Stimulated activated CD4-positive, alpha-beta T cell treated with anti-CD3 and anti-CD28 coated beads, Interleukin-15, amount 100 ng/mL, for 48 hours (primary cell): Measurements from ENCODE around the gene CDC42BPA.
"Not testable (repeated sequence)": the region's sequence is repeated elsewhere in the genome, so short reads cannot be mapped to it uniquely, and the experiment has no call there.

ENCODE experiments used
- DNase-seq, 2 donors: peaks; one replicate each; pipeline ENCODE4 v3.0.0-alpha.2; 2020; ENCODE audit warnings: low read depth in 2 of 2

CDC42BPA gene

DNA sequence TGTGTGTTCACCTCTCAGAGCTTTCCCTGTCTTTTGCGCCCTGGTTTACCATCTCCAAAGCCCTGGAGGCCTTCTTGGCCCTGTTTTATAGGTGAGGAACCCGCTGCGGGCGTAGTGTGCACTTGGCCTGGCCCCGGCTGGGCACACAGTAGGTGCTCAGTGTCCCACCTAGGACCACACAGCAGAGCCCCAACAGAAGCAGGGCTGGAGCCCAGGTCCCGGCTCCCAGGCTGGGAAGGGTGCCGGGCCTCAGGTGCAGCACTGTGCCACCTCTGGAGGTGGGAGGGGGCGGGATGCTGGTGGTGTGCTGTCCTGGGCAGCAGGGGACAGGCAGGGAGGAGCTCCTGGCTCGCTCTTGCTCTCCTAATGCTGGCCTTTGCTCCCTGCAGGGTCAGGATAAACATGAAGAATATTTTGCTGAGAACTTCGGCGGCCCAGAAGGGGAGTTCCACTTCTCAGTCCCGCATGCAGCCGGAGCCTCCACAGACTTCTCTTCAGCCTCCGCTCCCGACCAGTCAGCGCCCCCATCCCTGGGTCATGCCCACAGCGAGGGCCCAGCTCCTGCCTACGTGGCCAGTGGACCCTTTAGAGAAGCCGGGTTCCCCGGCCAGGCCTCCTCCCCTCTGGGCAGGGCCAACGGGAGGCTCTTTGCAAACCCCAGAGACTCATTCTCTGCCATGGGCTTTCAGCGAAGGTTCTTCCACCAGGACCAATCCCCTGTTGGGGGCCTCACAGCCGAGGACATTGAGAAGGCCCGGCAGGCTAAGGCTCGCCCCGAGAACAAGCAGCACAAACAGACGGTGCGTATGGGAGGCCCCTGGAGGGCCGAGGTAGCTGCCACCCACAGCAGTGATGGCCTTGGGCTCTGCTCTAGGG is 353.4 kb downstream of the CDC42BPA start:
- no peak for DNase-seq

DNA sequence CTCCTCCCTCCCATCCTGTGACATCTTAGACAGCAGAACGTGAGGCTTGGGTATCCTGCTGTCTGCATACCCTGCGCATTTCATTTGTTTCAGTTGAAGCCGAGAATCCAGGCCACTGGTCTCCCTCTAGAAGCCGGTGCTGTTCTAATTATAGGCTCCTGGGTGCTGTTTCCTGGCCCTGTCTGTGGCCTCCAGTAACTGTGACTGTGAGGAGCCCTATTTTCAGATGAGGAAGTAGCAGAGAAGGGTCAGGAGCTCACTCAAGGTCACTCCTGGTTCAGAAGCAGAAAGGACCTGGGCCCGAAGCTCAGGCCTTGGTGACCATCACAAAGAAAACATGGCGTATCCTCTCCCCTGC is 354.2 kb downstream of the CDC42BPA start:
- DNase-seq = no peak

DNA sequence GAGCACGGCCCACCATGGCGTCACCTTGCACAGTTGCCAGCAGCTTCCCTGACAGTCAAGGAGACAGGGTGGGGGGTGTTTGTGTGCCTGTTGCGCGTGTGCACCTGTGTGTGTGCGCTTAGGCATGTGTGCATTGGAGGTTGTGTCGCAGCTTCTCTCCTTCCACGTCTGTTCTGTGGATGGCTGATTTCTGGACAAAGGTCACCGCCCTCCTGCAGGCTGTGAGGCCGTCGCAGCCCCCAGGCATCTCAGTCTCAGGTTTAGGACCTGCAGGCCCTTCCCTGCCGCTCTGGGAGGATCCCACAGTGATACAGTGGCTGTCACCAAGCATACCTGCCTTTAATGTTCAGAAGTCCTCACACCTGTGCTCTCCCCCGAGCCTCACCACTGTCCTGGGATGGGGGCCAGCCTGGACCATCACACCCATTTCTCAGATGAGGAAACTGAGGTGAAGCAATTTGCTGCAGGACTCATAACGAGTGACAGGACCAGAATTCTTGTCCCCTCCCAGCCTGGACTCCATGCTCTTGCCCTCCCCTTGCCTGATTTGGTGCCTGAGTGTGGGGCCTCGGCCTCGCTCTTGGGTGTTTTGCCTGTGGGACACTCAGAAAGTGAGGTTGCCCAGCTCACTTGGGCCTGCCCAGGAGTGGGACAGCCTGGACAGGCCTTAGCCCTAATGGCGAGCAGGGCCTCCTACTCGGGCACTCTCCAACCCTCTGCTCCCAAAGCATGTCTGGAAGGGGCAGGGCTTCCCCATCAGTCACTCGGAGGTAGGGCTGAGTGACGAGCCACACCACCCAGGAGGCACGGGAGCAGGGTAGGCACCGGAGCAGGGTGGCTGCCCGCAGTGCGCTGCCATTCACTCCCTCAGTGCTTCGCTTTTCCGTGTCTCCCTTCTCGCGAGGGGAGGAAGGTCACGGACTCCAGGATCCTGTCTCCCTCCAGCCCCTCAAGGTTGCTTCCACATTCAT is 355.6 kb downstream of the CDC42BPA start:
- no peak for DNase-seq

DNA sequence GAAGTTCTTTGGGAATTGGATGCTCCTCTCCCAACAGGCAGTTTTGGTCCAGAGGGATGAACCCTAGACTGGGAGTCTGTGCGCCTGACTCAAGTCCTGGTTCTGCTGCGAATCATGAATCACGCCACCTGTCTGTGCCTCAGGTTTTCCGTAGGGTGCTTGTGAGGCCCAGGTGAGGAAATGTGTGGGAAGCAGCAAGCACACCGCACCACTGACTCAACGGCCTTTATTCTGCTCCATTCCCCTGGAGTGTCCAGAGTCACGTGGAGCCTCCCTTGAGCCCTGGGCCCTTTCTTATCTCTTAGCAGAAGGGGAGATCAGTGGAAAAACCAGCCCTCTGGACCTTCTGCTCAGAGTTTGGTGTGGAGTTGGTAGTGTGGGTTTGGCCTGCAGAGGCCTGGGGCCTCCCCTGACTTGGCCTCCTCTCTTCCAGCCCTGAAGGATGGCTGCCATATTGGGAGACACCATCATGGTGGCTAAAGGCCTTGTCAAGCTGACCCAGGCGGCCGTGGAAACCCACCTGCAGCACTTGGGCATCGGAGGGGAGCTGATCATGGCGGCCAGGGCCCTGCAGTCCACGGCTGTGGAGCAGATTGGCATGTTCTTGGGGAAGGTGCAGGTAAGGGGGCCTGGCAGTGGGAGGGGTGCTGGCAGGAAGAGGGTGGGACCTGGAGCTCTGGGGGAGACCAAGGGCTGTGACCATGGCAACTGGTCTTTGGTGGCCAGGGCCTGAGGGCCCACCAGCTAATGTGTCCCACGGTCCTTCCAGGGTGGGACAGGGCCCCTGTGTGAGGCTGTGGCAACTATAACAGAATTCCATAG is 357.1 kb downstream of the CDC42BPA start:
- peak; percentile 24 to 39 for DNase-seq

DNA sequence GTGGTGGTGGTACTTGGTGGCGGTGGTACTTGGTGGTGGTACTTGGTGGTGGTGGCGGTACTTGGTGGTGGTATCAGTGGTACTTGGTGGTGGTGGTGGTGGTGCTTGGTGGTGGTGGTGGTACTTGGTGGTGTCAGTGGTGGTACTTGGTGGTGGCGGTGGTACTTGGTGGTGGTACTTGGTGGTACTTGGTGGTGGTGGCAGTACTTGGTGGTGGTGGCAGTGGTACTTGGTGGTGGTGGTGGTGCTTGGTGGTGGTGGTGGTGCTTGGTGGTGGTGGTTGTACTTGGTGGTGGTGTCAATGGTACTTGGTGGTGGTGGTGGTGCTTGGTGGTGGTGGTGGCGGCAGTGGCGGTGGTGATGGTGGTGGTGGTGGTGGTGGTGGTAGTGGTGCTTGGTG is 358.0 kb downstream of the CDC42BPA start:
- no peak for DNase-seq

DNA sequence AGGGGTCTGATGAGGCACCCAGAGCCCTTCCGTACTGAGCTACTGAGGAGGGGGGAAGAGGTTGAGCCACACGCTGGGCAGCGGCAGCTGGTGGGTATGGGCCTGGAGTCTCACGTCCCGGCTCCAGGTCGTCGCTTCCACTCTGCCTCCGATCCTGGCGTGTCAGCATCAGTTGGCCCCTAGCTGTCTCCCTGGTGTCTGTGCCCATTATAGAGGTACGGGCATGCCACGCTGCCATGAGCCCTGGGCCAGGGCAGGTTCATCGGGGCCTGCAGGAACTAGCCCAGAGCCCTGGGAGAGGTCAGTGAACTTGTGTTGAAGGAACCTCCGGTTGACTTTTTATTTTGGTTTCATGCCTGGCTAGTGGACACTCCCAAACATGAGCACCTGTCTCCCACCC is 360.0 kb downstream of the CDC42BPA start:
- no peak for DNase-seq

DNA sequence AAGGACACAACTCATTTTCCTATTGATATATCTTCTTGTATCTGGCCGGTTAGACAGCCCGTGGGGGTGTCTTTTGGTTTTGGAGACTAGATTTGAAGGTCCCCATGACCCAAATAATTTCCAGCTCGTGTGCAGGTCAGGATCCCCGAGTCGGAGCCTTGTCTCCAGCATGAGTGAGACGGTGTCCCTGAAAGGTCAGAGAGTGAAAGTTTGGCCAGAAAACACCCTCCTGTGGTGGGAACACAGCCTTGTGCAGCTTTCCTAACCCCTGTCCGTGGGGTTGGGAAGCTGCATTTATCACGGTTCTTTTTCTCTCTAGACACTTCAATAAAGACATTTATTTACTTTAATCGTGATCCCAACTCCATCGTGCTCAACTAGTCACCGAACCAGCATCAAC is 360.6 kb downstream of the CDC42BPA start:
- no peak for DNase-seq

DNA sequence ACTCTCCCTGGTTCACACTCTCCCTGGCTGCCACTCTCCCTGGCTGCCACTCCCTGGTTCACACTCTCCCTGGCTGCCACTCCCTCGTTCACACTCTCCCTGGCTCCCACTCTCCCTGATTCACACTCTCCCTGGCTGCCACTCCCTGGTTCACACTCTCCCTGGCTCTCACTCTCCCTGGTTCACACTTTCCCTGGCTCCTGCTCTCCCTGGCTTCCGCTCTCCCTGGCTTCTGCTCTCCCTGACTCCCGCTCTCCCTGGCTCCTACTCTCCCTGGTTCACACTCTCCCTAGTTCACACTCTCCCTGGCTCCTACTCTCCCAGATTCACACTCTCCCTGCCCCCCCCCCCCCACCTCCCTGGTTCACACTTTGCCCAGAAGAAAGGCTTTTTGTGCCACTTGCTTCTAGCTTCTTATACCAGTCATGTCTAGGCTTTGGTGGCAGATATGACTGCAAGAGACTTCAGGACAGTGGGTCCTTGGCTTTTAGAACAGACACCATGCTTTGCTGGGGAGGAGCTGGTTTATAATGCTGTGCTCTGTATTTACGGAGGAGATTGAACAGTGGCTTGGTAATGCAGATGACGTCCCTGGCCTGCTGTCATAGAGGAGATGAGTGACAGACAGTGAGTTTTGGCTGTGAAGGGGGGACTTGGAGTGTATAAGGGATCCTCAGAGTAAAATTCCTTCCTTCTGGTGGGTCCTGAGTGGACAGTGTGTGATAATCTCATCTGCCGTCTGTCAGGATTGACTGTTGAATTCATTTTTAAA is 361.2 kb downstream of the CDC42BPA start:
- no peak for DNase-seq

DNA sequence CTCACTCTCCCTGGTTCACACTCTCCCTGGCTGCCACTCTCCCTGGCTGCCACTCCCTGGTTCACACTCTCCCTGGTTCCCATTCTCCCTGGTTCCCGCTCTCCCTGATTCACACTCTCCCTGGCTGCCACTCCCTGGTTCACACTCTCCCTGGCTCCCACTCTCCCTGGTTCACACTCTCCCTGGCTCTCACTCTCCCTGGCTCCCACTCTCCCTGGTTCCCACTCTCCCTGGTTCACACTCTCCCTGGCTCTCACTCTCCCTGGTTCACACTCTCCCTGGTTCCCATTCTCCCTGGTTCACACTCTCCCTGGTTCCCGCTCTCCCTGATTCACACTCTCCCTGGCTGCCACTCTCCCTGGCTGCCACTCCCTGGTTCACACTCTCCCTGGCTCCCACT is 362.4 kb downstream of the CDC42BPA start:
- DNase-seq = not testable (repeated sequence)

DNA sequence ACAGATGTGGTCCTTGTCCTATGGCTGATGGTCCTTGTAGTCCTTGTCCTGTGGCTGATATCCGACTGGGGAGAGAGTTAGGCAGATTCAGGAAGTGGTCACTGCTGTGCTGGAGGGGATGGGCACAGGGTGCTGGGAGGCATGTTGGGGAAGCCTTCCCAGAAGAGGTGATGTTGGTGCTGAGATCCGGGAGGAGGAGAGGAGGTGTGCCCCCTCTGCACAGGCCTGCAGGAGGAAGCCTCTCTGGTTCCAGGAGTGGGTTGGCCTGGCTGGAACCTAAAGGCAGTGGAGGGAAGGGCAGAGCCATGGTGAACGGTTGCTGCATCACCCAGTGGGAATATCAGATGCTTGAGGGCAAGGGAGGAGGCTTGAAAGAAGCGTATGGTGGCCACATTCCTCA is 363.5 kb downstream of the CDC42BPA start:
- no peak for DNase-seq

DNA sequence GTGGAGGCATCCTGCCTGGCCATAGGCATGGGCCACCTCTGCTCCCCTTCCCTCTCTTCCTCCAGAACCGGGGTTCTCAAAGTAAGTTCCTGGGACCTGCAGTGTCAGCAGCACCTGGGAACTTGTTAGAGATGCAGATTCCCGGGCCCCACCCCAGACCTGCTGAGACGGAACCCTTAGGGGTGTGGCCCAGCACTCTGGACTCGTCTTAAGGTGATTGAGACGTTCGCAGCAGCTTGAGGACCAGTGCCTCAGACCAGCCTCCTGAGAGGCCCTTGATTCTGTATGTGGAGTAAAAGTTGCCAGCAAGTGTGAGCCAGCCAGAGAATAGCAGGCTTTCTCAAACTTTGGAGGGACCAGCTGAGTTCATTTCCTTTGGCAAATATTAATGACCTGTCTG is 364.0 kb downstream of the CDC42BPA start:
- DNase-seq = no peak

DNA sequence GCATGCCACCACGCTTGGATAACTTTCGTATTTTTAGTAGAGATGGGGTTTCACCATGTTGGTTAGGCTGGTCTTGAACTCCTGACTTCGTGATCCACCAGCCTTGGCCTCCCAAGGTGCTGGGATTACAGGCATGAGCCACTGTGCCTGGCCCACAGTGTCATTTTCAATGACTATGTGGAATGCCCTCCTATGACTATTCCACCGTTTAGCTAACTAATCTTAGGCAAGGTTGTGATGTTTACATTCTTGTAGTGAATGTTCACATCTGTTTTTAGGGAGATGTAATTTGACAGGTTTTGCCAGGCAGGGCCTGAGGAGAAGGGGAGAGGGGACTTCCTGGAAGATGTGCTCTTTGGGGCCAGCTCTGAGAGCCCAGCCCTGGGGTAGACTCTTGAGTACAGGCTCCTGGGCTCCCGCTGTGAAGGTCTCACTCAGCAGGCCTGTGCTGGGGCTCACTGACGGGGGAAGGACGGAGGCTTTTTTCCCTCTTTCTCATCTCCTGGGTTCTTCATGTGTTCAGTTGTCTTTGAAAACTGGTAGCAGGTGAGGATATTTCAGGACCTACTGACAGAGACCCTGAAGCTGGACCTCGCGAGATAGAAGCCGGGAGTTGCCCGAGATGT is 365.0 kb downstream of the CDC42BPA start:
- DNase-seq = no peak

DNA sequence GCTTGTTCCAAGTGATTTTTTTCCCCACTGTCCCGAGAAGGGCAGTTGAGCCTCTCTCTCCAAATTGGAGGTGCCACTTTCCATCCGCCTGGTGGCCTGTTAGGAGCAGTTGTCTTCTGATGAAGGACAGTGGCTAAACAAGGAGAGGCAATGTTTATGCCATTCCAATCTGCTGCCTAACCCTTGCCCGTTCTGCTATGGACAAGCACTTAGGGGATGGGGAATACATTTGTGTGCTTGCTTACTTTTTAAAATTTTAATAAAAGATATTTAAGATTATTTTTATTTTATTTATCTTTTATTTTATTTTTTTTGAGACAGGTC is 366.2 kb downstream of the CDC42BPA start:
- no peak for DNase-seq

DNA sequence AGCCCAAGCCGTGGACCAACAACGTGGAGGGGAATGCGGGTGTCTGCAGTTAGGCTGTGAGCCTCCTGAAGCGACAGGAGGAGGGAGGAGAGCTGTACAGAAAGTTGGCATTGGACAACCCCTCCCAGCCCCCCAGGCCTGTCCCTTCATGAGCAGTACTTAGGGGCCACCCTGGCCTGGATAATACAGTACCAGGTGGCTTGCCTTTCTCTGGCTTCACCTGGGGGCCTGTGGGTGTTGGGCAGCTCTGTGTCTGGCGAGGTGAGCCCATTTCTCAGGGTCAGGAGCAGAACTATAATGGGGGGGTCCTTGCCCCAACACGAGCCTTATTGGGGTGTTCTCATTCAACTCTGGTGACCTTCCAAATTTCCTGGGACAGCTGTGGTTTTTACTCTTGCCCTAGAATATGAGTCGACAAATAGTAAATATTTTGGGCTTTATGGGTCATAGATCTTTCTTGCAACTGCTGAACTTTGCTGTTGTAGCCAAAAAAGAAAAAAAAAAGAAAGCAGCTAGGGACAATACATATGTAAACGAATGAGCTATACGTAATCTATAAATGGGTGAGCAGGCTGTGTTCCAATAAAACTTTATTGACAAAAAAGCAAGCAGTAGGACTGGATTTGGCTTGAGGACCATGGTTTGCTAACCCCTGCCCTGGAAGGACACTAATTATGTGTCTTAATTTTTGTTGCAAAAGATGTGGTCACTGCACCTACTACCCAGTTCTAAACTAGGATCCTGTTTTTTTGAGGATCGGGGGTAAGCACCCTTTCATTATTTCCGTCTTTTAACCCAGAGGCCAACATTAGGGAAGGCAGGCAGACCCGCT is 366.8 kb downstream of the CDC42BPA start:
- DNase-seq = no peak

DNA sequence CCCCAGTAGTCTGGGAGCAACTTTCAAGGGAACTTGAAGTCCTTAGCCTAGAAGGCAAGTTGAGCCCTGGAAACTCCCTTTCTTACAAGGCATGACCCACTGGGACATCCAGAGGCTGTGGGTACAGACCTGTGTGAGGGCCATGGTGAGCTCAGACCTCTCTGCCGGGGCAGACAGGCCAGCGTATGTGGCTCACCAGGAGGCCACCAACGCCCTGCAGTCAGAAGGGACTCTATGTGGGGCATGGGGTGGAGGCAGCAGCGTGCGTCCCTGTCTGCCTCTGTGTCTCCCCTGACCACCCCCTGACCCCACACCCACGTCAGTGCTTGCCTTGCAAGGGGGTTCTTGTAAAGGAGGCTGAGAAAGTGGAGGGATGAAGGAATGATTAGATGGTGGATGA is 367.4 kb downstream of the CDC42BPA start:
- no peak for DNase-seq

DNA sequence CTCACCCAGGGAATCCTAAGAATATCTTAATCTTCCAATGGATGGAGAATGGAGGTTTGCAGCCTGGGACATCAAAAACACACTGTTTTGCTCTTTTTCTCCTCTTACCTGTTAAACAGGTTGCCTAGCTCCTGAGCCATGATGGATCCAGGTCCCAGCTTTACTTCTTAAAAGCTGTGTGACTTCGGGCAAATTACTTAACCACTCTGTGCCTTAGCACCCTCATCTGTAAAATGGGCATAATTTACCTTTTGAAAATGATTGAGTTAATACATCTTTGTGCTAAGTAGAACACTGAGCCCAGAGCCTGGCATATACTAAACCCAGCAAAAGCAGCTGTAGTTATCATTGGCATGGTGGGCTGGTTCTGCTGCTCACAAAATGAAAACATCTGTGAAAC is 368.0 kb downstream of the CDC42BPA start:
- DNase-seq = no peak

DNA sequence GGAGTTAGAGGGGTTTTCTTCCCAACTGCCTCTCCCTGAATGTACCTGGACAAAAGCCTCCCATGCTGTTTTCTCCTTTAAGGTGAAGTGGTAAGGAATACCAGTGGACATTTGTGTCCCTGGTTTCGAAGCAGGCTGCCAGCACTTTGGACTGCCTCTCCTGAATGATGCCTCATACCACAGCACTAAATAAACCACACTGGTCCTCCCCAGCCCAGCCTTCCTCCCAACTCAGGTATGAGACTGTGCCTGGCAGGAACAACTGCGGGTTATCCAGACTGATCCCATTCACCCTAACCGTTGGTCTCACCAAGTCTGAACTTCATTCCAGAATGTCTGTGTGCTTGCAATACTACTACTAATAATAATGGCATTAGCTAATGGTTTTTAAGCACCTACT is 368.9 kb downstream of the CDC42BPA start:
- DNase-seq = no peak

DNA sequence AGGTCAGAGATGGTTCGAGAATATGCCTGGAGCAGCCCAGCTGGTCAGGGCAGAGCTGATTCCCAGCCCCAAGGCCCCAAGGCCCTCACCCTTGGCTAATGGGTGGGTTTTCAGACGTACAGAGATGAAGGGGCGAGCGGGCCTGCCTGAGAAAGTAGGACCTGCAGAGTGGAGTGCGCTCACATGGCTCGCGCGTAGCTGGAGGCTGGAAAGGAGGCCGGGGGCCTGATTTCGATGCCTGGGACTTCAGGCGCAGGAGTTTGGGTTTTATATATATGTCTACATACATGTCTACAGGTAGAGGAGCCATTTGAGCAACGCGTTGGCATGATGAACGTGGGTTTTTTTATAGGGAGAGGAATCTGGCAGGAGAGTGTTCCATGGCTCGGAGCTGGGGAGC is 369.3 kb downstream of the CDC42BPA start:
- no peak for DNase-seq

DNA sequence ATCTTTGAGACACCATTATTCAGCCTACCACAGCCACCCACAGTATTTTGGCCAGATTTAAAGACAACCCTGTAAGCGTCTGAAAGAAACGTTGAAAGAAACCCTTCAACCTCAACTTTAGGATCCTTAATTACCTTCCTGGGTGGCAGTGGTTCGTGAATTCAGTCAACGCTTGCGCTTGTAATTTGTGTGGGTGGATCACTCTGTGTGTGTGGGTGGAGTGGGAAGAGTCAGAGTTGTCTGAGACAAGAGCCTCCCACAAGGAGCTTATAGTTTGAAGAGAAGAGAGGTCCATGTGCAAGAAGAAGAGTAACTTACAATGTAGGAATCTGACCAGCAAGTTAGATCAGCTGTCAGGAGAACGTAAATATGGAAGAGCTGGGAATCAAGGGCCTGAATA is 369.8 kb downstream of the CDC42BPA start:
- no peak for DNase-seq

DNA sequence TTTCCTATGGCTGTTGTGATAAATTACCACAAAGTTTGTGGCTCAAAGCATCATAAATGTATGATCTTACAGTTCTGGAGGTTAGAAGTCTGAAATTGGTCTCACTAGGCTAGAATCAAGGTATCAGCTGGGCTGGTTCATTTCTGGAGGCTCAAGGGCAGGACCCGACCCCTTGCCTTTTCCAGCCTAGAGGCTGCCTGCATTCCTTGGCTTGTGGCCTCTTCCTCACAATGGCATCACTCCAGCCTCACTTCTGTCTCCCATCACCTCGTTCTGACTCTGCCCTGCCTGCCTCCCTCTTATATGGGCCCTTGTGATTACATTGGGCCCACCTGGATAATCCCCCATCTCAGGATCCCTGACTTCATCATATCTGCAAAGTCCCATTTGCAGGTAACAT is 370.2 kb downstream of the CDC42BPA start:
- DNase-seq = no peak
